ENCODE measurements around the gene NPC2. TPM values are rescaled to one million over a fixed set of nuclear protein-coding genes. Genes with fewer than 3 reads are reported as not detected.

NPC2 gene
- total RNA-seq, 1 experiment from 2014 or later: 137 TPM

GRCh38 chr14:74501691-74502090 is 8.6 kb upstream of the NPC2 start:
- H2BK20ac ChIP-seq (ENCODE audit: low read depth, low read length, poor library complexity, severe bottlenecking): no peak overlapping the region
- no peaks in the 10 kb centered on the region; the same call in 1 of the 2 replicates for H3K27me3 Mint-ChIP-seq (ENCODE audit: low read depth)
- H3K9me3 ChIP-seq (ENCODE audit: control insufficient read depth, low read depth, low read length): no peaks in the 10 kb centered on the region
- no peak overlapping the region for H3K9ac ChIP-seq (ENCODE audit: extremely low read depth, insufficient read length, low read length)
- H3K4me1 Mint-ChIP-seq: peaks cover 31 to 38% of the 10 kb centered on the region in 2 experiments
- no peaks in the 10 kb centered on the region for H3K9me3 Mint-ChIP-seq
- no peaks in the 10 kb centered on the region for H3K79me2 ChIP-seq (ENCODE audit: insufficient read depth, low read length)
- DNase-seq: no peak
- H4K8ac ChIP-seq (replicated peaks; ENCODE audit: insufficient read length, low read depth, low read length): no peak overlapping the region
- H2BK15ac ChIP-seq (ENCODE audit: low read depth, low read length): 0 out of 2 replicates have a peak overlapping the region, but pooled peaks have one; percentile 33
- H3K27ac Mint-ChIP-seq: peak overlapping the region; percentile 70 to 98 (median 93); a peak in 4 of 7 replicates
- no peaks in the 10 kb centered on the region for H4K20me1 ChIP-seq (ENCODE audit: control insufficient read depth, insufficient read depth, insufficient read length)
- no peaks in the 10 kb centered on the region; the same call in 1 of the 2 replicates for H3K4me1 ChIP-seq (ENCODE audit: insufficient read depth, low read length)
- WGBS (ENCODE audit: extremely low coverage, insufficient read length, low lambda C conversion rate): no CpG with 5 or more reads among the region's 5 CpGs
- H3K56ac ChIP-seq (ENCODE audit: insufficient read length, low read depth, low read length): no peak overlapping the region
- H3K79me1 ChIP-seq (ENCODE audit: insufficient read depth, low read depth, low read length, poor library complexity, severe bottlenecking): no peaks in the 10 kb centered on the region
- no peak overlapping the region for H3K4ac ChIP-seq (ENCODE audit: low read depth, low read length)
- no peak overlapping the region for H3K27ac ChIP-seq (ENCODE audit: insufficient read length, low read depth, low read length)
- no peak overlapping the region for H2AK5ac ChIP-seq (ENCODE audit: insufficient read length, low read length)
- H3K36me3 Mint-ChIP-seq (ENCODE audit: insufficient read depth in 1 of 3, low read depth in 3 of 3): peaks cover 0 to 2% (median under 1%) of the 10 kb centered on the region in 3 experiments; a peak in 2 of 7 replicates
- H4K91ac ChIP-seq (ENCODE audit: insufficient read length, low read depth, low read length): no peak overlapping the region
- H2BK120ac ChIP-seq (ENCODE audit: low read depth, low read length, poor library complexity, severe bottlenecking): peak overlapping the region; percentile 87
- H2BK5ac ChIP-seq (ENCODE audit: insufficient read length, low read length): no peak overlapping the region
- no peak overlapping the region for H3K23ac ChIP-seq (ENCODE audit: insufficient read length, low read depth, low read length)
- peak overlapping the region in 1 of 2 experiments; percentile 62; a peak in 2 of 5 replicates for H3K4me3 Mint-ChIP-seq
- H2AFZ ChIP-seq (ENCODE audit: low read length): no peak overlapping the region
- TF ChIP-seq CTCF (conservative IDR thresholded peaks at IDR 0.05): no peak
- H3K27me3 ChIP-seq (ENCODE audit: insufficient read depth, low read length): no peaks in the 10 kb centered on the region
- H3K18ac ChIP-seq (ENCODE audit: insufficient read length, low read depth, low read length): peak overlapping the region; percentile 41
- H3T11ph ChIP-seq (ENCODE audit: low read length): no peak overlapping the region
- no peaks in the 10 kb centered on the region for H3K23me2 ChIP-seq (ENCODE audit: insufficient read length, low read depth, low read length, poor library complexity, severe bottlenecking)
- no peak overlapping the region; the same call in 1 of the 2 replicates for H3K14ac ChIP-seq (ENCODE audit: insufficient read depth, low read length)
- no peak overlapping the region for H4K5ac ChIP-seq (ENCODE audit: insufficient read length, low read depth, low read length)
- H2BK12ac ChIP-seq (ENCODE audit: insufficient read length, low read depth, low read length): no peak overlapping the region
- H3K4me2 ChIP-seq (ENCODE audit: insufficient read depth, insufficient read length, low read length): no peak overlapping the region
